Cardiac muscle cell (in vitro differentiated cells and primary cell): ENCODE measurements around the gene OR5H14. TPM values are rescaled to one million over a fixed set of nuclear protein-coding genes. Genes with fewer than 3 reads are reported as not detected.

Source experiments
- DNase-seq, 2 donors: peaks; one replicate each; pipeline versions ENCODE4 v3.0.0 to v3.0.0-alpha.2; 2010 to 2017; ENCODE audit warnings: low read depth in 1 of 2, low spot score in 1 of 2
- H3K27ac ChIP-seq: fragments of 200-600 bp; sonication (generic); 2 replicates; pipeline ENCODE4 v1.5.1; 2016
- H3K27me3 ChIP-seq: fragments of 200-600 bp; sonication (generic); 2 replicates; pipeline ENCODE4 v1.6.0; 2016; ENCODE audit warnings: control low read depth
- H3K36me3 ChIP-seq: fragments of 200-600 bp; sonication (generic); 2 replicates; pipeline ENCODE4 v1.5.1; 2016; ENCODE audit warnings: control low read depth
- H3K4me1 ChIP-seq: fragments of 200-600 bp; sonication (generic); 2 replicates; pipeline ENCODE4 v1.8.1; 2017; ENCODE audit warnings: low read depth, mild to moderate bottlenecking, mixed run types
- H3K4me3 ChIP-seq: fragments of 200-600 bp; sonication (generic); 2 replicates; pipeline ENCODE4 v1.5.1; 2016; ENCODE audit warnings: mild to moderate bottlenecking
- H3K9me3 ChIP-seq: fragments of 200-600 bp; sonication (generic); 2 replicates; pipeline ENCODE4 v1.5.1; 2017; ENCODE audit warnings: low read depth, mild to moderate bottlenecking, control low read depth
- CTCF ChIP-seq: IDR thresholded peaks from 2 replicates; pipeline ENCODE4 v1.5.1; 2012; ENCODE audit warnings: low read depth, mild to moderate bottlenecking, low read length
- polyA plus RNA-seq: library from polyadenylated mRNA; unstranded; fragments of >200 nt; fragmentation: Nextera tagmentation; extraction: Ambion mirVana; gene quantifications from 2 replicates; pipeline ENCODE4 v1.2.1, GENCODE V29; 2016
- total RNA-seq: library from RNA; depleted of rRNA; stranded (reverse); fragments of >200 nt; gene quantifications from 2 replicates; pipeline ENCODE4 v1.2.3, GENCODE V29; 2016

The OR5H14 gene
- total RNA-seq (not detected in 2 replicates), polyA plus RNA-seq (not detected in 2 replicates)

- Histone ChIP-seq H3K27ac (no peak within 1 kb of the TSS), H3K27me3 (no peaks in the 10 kb centered on the region), H3K4me1 (no peaks in the 10 kb centered on the region), H3K36me3 (no peaks in the 10 kb centered on the region), H3K9me3 (no peaks in the 10 kb centered on the region), H3K4me3 (no peak within 1 kb of the TSS)
- no peak for TF ChIP-seq CTCF
- no peak for DNase-seq
These were observed at the start of gene OR5H14 for GRCh38 chr3:98147179-98147578. Gene OR5H14, plus strand, starts transcription at chr3:98147479. Its CDS starts 1,907 bp downstream, at chr3:98149386.

- Histone ChIP-seq H3K9me3 (no peaks in the 10 kb centered on the region), H3K4me3 (no peak overlapping the region), H3K27me3 (no peaks in the 10 kb centered on the region), H3K4me1 (no peaks in the 10 kb centered on the region), H3K27ac (no peak overlapping the region), H3K36me3 (no peaks in the 10 kb centered on the region)
- no peak for DNase-seq
- no peak for TF ChIP-seq CTCF
These were observed 47.4 kb upstream of the OR5H14 start for GRCh38 chr3:98099848-98100247.

GRCh38 chr3:98108162-98108561 is 39.1 kb upstream of the OR5H14 start:
- H3K36me3 ChIP-seq, result no peaks in the 10 kb centered on the region
- no peak for DNase-seq
- no peak overlapping the region for H3K27ac ChIP-seq
- H3K4me3 ChIP-seq, result no peak overlapping the region
- H3K27me3 ChIP-seq, result no peaks in the 10 kb centered on the region
- no peak for TF ChIP-seq CTCF
- no peaks in the 10 kb centered on the region for H3K4me1 ChIP-seq
- no peaks in the 10 kb centered on the region for H3K9me3 ChIP-seq

GRCh38 chr3:98109807-98110549 is 37.3 kb upstream of the OR5H14 start:
- no peak for TF ChIP-seq CTCF
- no peaks in the 10 kb centered on the region for H3K36me3 ChIP-seq
- no peak overlapping the region for H3K27ac ChIP-seq
- no peaks in the 10 kb centered on the region for H3K4me1 ChIP-seq
- H3K27me3 ChIP-seq, result no peaks in the 10 kb centered on the region
- H3K4me3 ChIP-seq, result no peak overlapping the region
- DNase-seq, result no peak
- H3K9me3 ChIP-seq, result no peaks in the 10 kb centered on the region

GRCh38 chr3:98110550-98110908 is 36.8 kb upstream of the OR5H14 start:
- Histone ChIP-seq H3K9me3 (no peaks in the 10 kb centered on the region), H3K36me3 (no peaks in the 10 kb centered on the region), H3K4me3 (no peak overlapping the region), H3K27me3 (no peaks in the 10 kb centered on the region), H3K27ac (no peak overlapping the region), H3K4me1 (no peaks in the 10 kb centered on the region)
- DNase-seq, result no peak
- no peak for TF ChIP-seq CTCF
